Activated naive CD4-positive, alpha-beta T cell treated with anti-CD3 and anti-CD28 coated beads, Interleukin-2, amount 50 U/mL, for 24 hours (primary cell): ENCODE data around the gene TOX3.

Experiments
- H3K27ac Mint-ChIP-seq: one replicate; pipeline ENCODE4 v1.8.0; 2021; ENCODE audit warnings: mild to moderate bottlenecking, mixed read lengths
- H3K27me3 Mint-ChIP-seq: one replicate; pipeline ENCODE4 v1.8.0; 2021; ENCODE audit warnings: mixed read lengths
- H3K36me3 Mint-ChIP-seq: one replicate; pipeline ENCODE4 v1.8.0; 2021; ENCODE audit warnings: mixed read lengths
- H3K4me1 Mint-ChIP-seq: one replicate; pipeline ENCODE4 v1.8.0; 2021; ENCODE audit warnings: mixed read lengths
- H3K4me3 Mint-ChIP-seq: one replicate; pipeline ENCODE4 v1.8.0; 2021; ENCODE audit warnings: mild to moderate bottlenecking, mixed read lengths
- H3K9me3 Mint-ChIP-seq: one replicate; pipeline ENCODE4 v1.8.0; 2021; ENCODE audit warnings: mixed read lengths

TOX3 gene

DNA sequence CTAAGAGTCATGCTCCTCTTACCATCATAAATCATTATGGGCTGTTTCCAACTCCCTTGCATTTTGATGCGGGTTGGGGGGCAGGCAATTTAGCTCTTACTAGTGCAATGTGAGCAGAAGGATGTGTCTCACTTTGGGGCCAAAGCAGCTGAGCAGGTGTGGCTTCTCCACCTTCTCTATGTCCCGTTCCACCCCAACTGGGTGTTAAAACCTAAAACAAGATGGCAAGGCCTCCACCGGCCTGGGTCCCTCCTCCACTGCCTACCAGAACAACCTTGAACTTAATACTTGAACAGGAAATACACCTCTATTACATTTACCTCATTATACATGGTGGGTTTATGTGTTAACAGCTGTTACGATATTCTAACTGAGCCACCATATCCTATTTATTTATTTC is 52.8 kb downstream of the TOX3 start:
- no peak overlapping the region for H3K27ac Mint-ChIP-seq
- H3K9me3 Mint-ChIP-seq, result peaks cover 5% of the 10 kb centered on the region
- H3K27me3 Mint-ChIP-seq, result peaks cover 1% of the 10 kb centered on the region
- H3K4me1 Mint-ChIP-seq, result no peaks in the 10 kb centered on the region
- no peak overlapping the region for H3K4me3 Mint-ChIP-seq
- H3K36me3 Mint-ChIP-seq, result no peaks in the 10 kb centered on the region

DNA sequence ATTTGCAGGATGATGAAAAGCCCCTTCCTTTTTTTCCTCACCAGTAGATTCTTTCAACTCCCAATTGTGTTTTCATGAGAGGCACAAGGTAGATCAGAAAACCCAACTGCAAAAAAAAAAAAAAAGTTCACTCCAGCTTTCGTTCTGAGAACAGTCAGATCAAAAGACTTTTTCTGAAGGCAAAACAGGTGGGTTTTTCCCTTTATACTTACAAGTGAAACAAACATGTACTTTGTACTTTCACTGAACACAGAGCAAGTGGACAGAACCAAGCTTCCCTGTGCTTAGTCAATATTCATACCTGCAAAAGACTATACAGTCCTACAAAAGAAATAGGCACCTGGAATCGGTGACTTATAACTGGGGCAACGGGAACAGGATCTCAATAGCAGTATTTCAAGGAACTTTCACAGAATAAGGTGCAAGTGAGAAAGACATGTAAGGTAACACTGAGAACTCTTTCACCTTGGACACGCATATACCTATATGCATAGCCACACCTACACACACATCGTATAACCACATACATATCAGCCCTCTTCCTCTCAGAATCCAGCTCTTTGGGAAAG is 54.1 kb downstream of the TOX3 start:
- Mint-ChIP-seq H3K27ac (no peak overlapping the region), H3K27me3 (peaks cover 1% of the 10 kb centered on the region), H3K36me3 (no peaks in the 10 kb centered on the region), H3K9me3 (peaks cover 5% of the 10 kb centered on the region), H3K4me3 (no peak overlapping the region), H3K4me1 (no peaks in the 10 kb centered on the region)

DNA sequence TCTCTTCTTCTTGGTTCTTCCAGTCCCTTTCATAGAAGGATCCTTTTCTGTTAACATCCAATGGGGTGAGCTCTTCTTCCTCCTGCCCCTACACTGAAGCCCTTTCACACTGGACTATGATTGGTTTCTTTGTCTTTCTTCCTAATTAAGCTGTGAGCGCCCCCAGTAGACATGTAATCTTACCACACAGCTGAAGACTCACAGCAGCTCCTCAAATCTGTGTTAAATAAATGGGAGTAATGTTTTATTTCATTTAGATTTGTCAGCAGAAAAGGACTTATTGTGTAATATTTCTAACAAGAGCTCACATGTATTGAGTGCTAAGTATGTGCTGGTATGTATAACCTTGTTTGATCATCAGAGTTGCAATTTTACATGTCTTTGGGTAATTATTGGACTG is 55.7 kb downstream of the TOX3 start:
- Mint-ChIP-seq H3K9me3 (peaks cover 5% of the 10 kb centered on the region), H3K27ac (no peak overlapping the region), H3K4me3 (no peak overlapping the region), H3K27me3 (peaks cover 1% of the 10 kb centered on the region), H3K4me1 (no peaks in the 10 kb centered on the region), H3K36me3 (no peaks in the 10 kb centered on the region)

DNA sequence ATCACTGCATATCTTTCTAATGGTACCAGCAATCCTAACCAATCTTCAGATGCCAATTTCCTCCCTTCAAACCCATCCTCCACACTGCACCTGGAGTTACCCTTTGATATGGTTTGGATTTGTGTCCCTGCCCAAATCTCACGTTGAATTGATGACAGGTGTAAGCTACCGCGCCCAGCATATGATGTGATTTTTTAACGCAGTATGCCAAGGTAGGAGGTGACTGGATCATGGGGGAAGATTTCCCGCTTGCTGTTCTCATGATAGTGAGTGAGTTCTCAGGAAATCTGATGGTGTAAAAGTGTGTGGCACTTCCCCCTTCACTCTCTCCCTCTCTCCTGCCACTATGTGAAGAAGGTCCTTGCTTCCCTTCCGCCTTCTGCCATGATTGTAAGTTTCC is 57.0 kb downstream of the TOX3 start:
- Mint-ChIP-seq H3K4me1 (no peaks in the 10 kb centered on the region), H3K36me3 (no peaks in the 10 kb centered on the region), H3K4me3 (no peak overlapping the region), H3K9me3 (peaks cover 12% of the 10 kb centered on the region), H3K27ac (no peak overlapping the region), H3K27me3 (no peaks in the 10 kb centered on the region)

DNA sequence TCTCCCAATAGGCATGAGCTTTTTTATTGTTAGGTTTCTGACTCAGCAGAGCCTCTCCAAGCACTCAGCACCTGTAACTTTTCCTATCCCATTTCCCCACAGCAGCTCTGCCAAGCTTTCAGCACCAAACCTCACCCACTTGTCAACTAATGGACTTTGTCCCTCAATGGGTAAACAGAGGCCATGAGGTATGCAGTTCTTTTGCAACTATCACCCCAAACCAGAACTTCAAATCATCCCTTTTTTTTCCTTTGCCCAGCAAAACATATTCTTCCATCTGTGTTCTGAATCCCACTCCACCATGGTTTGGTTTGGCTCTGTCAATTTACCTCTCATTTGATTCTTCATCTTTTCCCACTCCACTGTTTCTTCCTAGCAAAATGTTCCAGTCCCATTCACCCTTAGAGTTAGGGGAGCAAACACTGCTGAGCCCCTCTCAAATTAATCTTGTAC is 58.1 kb downstream of the TOX3 start:
- Mint-ChIP-seq H3K27ac (no peak overlapping the region), H3K36me3 (no peaks in the 10 kb centered on the region), H3K9me3 (peaks cover 12% of the 10 kb centered on the region), H3K4me1 (no peaks in the 10 kb centered on the region), H3K27me3 (no peaks in the 10 kb centered on the region), H3K4me3 (no peak overlapping the region)

DNA sequence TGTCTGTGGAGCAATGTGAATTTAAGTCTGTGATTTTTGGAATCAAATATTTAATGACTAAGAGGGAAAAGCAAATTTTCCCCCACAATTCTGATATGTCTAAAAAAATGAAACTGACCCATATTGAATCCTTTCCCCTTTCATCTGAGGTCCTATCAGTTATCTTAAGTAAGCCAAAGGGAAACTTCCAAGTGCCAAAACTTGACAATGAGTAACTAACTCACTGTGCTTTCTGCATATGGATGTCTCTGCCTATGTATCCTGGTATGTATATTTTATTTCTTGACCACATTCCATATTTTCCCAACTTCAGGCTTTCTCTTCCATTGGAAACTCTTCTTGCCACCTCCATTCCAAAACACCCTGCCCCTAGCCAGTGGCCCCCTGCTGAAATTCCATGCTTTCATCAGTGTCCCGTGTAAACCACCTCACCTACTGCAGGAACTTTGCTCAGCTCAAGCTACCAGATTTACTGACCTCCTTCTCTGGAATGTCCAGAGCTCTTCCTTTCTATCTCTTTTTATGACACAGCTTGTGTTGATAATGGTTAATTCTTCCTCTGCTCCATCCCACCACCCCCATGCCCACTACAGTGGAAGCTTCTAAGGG is 59.0 kb downstream of the TOX3 start:
- H3K27me3 Mint-ChIP-seq, result no peaks in the 10 kb centered on the region

DNA sequence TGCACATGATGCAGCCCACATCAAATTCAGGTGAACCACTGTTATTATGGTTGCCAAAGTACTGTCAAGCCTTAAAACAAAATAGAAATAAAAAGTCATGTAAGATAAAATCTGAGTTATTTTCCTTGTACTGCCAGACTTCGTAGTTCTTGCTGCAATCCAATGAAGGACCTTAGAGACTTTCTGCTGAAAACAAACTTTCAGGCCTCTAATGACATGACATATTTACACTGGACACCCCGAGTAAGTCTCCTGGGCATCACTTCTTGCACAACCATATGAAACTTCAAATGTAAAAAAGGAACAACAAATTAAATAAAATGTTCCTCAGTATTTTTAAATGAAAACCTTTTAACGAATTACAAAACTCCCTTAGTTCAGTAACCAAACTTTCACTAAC is 66.7 kb downstream of the TOX3 start:
- H3K27me3 Mint-ChIP-seq, result peaks cover 4% of the 10 kb centered on the region
- no peak overlapping the region for H3K27ac Mint-ChIP-seq
- peaks cover 2% of the 10 kb centered on the region for H3K9me3 Mint-ChIP-seq
- no peaks in the 10 kb centered on the region for H3K4me1 Mint-ChIP-seq
- H3K4me3 Mint-ChIP-seq, result no peak overlapping the region
- no peaks in the 10 kb centered on the region for H3K36me3 Mint-ChIP-seq

More for the DNA sequence above, 59.0 kb downstream of the TOX3 start:
- Mint-ChIP-seq H3K36me3 (no peaks in the 10 kb centered on the region), H3K9me3 (peaks cover 12% of the 10 kb centered on the region), H3K4me3 (no peak overlapping the region), H3K4me1 (no peaks in the 10 kb centered on the region), H3K27ac (no peak overlapping the region)

DNA sequence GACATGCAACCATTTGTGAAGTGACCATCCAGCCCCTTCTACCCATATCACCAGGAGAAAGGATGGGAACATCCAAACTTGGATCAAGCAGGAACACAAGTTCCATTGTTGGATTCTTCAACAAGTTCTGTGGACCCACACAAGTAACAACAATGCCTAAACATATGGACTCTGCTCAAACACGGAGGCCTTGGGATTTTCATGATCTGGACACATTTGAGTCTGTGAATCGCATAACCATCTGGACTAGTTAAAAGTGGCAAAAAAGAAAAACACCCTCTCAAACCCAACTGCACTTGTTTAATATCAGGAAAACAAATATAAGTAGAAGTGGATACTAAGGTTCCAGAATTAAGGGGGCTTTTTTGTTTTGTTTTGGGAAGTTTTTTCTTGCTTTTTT is 70.8 kb downstream of the TOX3 start:
- no peak overlapping the region for H3K27ac Mint-ChIP-seq
- H3K4me1 Mint-ChIP-seq, result no peaks in the 10 kb centered on the region
- H3K4me3 Mint-ChIP-seq, result no peak overlapping the region
- peaks cover 6% of the 10 kb centered on the region for H3K9me3 Mint-ChIP-seq
- H3K36me3 Mint-ChIP-seq, result no peaks in the 10 kb centered on the region
- H3K27me3 Mint-ChIP-seq, result peaks cover 4% of the 10 kb centered on the region

DNA sequence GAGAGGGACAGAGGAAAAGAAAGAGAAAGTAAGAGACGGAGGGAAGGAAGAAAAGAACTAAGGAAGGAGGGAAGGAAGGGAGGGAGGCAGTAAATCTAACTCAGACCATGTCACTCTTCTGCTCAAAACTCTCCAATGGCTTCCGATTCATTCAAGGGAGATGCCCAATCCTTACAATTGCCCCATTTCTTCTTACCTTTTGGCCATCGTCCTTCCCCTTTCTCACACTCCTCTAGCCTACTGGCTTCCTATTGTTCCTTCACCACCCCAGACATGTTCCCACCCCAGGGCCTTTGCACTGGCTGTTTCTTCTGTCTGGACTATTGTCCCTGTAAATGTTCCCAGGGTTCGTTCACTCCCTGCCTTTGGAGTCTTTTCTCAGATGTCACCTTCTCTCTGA is 72.3 kb downstream of the TOX3 start:
- H3K27me3 Mint-ChIP-seq, result no peaks in the 10 kb centered on the region
- H3K4me3 Mint-ChIP-seq, result no peak overlapping the region
- no peaks in the 10 kb centered on the region for H3K36me3 Mint-ChIP-seq

DNA sequence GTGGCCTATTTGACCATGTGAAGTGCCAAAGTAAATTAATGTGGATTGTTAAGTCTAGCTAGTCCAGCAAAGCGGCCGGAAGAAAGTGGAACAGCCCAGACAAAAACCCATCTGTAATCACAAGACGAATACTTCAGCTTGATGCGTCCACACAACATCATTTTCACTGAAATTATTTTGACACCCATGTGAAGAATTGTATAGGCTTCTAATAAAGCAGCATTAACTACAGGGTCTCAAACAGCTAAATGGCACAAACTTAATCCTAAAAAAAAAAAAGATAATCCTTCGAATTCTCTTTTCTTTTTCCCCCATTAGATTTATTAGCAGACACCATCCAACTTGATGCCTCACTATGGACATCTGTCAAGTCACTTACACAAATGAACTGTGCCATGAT is 73.8 kb downstream of the TOX3 start:
- no peaks in the 10 kb centered on the region for H3K4me1 Mint-ChIP-seq
- H3K27me3 Mint-ChIP-seq, result no peaks in the 10 kb centered on the region
- H3K9me3 Mint-ChIP-seq, result peaks cover 6% of the 10 kb centered on the region
- H3K4me3 Mint-ChIP-seq, result no peak overlapping the region
- no peaks in the 10 kb centered on the region for H3K36me3 Mint-ChIP-seq
- no peak overlapping the region for H3K27ac Mint-ChIP-seq

More for the DNA sequence above, 72.3 kb downstream of the TOX3 start:
- no peaks in the 10 kb centered on the region for H3K4me1 Mint-ChIP-seq
- no peak overlapping the region for H3K27ac Mint-ChIP-seq
- peaks cover 6% of the 10 kb centered on the region for H3K9me3 Mint-ChIP-seq

DNA sequence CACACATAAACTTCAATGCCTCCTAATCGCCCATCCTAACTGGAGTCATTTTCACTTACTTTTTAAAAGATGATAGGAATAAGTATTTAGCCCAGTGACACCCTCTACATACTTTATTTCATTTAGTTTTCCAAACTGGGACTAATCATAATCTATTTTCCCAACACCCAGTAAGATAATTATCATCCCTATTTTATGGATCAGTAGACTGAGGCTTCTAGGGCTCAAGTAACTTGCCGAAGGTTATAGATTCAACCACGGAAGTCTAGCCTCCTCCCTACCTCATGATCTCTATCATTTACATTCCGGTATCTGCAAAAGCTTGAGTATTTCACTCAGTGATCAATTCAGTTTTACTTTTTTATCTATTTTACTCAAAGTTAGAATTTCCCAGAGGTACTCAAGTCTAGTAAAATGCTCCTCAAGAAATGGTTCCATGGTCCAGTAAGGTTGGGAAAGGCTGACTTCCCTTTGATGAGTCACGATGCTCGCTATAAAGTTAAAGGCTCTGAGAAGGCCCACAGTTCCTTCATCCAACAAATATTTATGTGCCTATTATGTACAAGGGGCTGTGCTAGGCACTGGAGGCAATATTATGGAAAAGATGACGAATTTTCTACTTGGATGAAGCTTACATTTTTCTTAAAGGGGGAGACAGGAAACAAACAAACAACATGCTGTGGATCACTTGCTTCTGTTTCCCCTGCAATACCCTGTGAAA is 75.1 kb downstream of the TOX3 start:
- Mint-ChIP-seq H3K4me3 (no peak overlapping the region), H3K27ac (no peak overlapping the region), H3K27me3 (no peaks in the 10 kb centered on the region), H3K4me1 (no peaks in the 10 kb centered on the region), H3K36me3 (no peaks in the 10 kb centered on the region), H3K9me3 (peaks cover 6% of the 10 kb centered on the region)

DNA sequence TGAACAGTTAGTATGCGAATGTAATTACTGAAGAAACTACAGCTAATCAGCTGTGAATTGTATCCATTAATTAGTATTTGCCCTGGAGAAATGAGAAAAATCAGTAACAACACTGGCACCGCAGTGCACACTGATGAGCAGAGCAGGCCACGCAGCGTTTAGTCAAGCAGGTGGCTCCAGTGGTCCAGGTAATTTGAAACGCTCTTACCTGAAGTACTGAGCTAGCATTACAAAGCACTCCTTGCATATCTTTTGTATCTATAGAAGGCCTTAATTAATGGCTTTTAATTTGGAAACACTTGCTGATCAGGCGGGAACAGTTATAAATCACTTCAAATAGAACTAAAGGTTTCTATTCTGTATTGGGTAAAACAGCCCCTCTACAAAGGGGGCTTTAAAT is 76.4 kb downstream of the TOX3 start:
- Mint-ChIP-seq H3K27ac (no peak overlapping the region), H3K27me3 (no peaks in the 10 kb centered on the region), H3K36me3 (no peaks in the 10 kb centered on the region), H3K9me3 (peaks cover 6% of the 10 kb centered on the region), H3K4me1 (no peaks in the 10 kb centered on the region), H3K4me3 (no peak overlapping the region)

DNA sequence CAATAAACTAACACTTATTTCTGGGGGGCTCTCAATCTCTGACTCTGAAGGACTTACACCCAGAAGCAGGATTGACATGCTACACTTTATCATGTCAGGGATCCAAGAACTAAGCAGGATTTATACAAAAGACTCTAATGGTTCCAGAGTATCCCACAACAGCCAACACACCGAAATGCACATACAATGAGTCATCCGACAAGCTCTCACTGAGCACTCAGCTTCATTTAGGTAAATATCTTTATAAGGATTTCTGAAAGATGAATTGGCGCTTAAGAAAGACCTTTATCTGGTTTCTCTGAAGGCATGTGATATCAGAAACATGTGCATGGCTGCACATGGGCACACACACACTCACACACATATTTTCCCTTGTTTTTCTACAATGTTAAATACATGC is 77.2 kb downstream of the TOX3 start:
- H3K9me3 Mint-ChIP-seq, result peaks cover under 1% of the 10 kb centered on the region
- no peaks in the 10 kb centered on the region for H3K4me1 Mint-ChIP-seq
- H3K36me3 Mint-ChIP-seq, result no peaks in the 10 kb centered on the region
- no peaks in the 10 kb centered on the region for H3K27me3 Mint-ChIP-seq
- no peak overlapping the region for H3K27ac Mint-ChIP-seq
- no peak overlapping the region for H3K4me3 Mint-ChIP-seq

DNA sequence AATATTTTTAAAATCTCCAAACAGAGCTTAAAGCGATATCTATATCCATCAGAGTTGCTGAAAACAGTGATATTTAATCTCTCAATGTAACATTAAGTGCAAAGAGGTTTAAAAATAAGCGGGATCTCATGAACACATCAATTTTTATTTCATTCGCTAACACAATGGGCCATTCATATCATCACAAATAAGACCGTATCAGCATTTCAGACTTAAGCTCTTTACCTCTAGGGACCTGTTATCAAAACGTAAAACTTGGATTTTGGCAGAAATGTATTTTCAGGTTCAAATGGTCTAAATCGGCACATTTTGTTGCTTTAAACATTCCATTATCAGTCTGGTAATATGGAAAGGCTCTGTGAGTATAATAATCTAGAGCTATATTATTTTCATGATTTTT is 77.9 kb downstream of the TOX3 start:
- H3K9me3 Mint-ChIP-seq, result no peaks in the 10 kb centered on the region

DNA sequence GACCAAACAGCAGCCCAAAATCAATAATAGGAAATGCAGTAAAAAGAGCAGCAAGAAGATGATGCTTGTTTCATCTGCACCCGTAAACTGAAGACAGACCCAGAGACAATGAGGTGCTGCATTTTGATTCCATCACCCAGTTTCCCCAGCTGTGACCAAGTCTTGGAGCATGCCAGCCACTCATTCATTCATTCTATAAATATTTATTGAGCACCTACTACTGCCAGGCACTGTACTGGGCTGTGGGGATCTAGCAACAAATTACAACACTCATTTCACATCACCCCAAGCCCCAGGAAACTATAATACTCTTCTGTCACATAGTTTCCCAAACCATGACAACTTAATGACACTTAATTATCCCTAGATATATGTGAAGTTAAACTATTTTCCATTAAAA is 79.2 kb downstream of the TOX3 start:
- H3K27me3 Mint-ChIP-seq, result no peaks in the 10 kb centered on the region
- no peaks in the 10 kb centered on the region for H3K36me3 Mint-ChIP-seq
- H3K9me3 Mint-ChIP-seq, result no peaks in the 10 kb centered on the region
- no peaks in the 10 kb centered on the region for H3K4me1 Mint-ChIP-seq
- no peak overlapping the region for H3K27ac Mint-ChIP-seq
- H3K4me3 Mint-ChIP-seq, result no peak overlapping the region

More for the DNA sequence above, 77.9 kb downstream of the TOX3 start:
- Mint-ChIP-seq H3K27me3 (no peaks in the 10 kb centered on the region), H3K27ac (no peak overlapping the region), H3K4me3 (no peak overlapping the region), H3K36me3 (no peaks in the 10 kb centered on the region), H3K4me1 (no peaks in the 10 kb centered on the region)

DNA sequence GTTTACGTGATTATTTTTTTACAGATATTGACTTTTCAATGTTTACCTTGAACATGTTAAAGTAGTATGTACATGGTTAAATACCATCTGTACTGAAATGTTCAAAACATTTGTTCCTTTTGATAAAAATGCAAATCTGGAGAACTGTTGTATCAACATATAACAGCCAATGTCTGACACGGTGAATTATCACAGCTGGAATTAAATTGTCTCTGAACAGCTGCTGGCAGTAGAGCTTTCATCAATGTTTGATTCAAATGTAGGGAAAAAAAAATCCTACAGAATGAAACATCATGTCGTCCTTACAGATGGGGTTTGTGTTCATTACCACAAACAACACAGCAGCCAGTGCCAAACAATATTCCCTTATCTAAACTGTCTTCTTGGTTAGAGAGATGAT is 79.9 kb downstream of the TOX3 start:
- Mint-ChIP-seq H3K36me3 (no peaks in the 10 kb centered on the region), H3K27me3 (no peaks in the 10 kb centered on the region), H3K9me3 (no peaks in the 10 kb centered on the region), H3K4me1 (no peaks in the 10 kb centered on the region), H3K4me3 (no peak overlapping the region), H3K27ac (no peak overlapping the region)
